Endothelial cell of umbilical vein (primary cell): Measurements from ENCODE around the gene ZBTB25.
A peak's percentile ranks its signal among the peaks of the same experiment; 100 is the strongest.

Experiments used
- CTCF ChIP-seq, 2 donors: IDR thresholded peaks; 1 replicate in 1 of 2; 2 replicates in 1 of 2; pipeline ENCODE4 v1.5.1; 2011; ENCODE audit warnings: low read length in 2 of 2, mild to moderate bottlenecking in 2 of 2, moderate library complexity in 2 of 2, control low read depth in 1 of 2, inconsistent platforms in 1 of 2, low read depth in 1 of 2; ENCODE audit not compliant: insufficient read depth in 1 of 2; ENCODE audit errors: extremely low read depth in 1 of 2
- EZH2 ChIP-seq: IDR thresholded peaks from 2 replicates; pipeline ENCODE4 v1.6.1; 2012; ENCODE audit warnings: borderline replicate concordance, low read depth, mild to moderate bottlenecking, moderate library complexity, low read length, inconsistent platforms; ENCODE audit not compliant: severe bottlenecking
- POLR2A ChIP-seq: IDR thresholded peaks from 2 replicates; pipeline ENCODE4 v1.6.1; 2012; ENCODE audit warnings: low read depth, mild to moderate bottlenecking, control low read depth, low read length
- POLR2AphosphoS5 ChIP-seq: IDR thresholded peaks from 2 replicates; pipeline ENCODE4 v1.6.1; 2012; ENCODE audit warnings: low read depth, mild to moderate bottlenecking, control low read depth, low read length, moderate library complexity; ENCODE audit not compliant: insufficient read depth

DNA sequence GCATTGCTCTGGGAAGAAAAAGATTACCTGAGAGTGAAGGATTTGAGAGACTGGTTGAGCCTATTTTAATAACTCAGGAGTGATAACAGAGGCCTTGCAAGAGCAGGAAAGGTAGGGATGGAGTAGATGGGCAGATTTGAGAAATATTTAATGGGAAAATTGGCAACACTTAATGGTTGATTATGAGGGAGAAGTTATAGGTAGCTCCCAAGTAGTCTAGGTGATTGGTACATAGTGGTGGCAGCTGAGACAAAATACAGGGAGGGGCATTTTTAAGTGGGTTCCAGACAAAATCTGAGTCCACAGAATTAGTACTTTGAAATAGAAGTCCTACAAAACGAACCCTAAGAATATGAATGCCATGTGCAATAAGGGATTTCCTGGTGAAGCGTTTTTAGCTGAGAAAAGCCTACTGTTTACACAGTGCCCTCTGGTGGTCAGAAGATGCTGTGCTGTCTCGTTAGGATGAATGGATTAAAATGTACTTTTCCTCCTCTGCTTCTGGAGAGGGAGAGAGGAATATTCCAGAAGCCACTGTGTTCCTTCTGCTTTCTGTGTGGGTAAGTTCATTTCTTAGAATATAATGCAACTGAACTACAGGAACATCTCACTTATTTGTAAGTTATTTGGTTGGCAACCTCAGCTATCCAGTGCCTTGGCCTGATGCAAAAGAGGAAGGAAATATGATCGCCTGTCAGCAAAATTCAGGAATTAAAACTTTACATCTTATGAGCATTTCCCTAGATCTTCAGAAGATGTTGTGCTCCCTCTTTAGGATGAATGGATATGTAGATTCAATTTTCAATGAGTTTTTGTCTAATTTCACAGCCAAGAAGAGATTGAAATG lies 7.4 kb upstream of the ZBTB25 start:
- TF ChIP-seq CTCF (IDR thresholded peaks at IDR 0.05; ENCODE audit: extremely low read depth in 1 of 2, insufficient read depth in 1 of 2, low read depth in 1 of 2, low read length in 2 of 2) (peak; percentile 78 to 84), EZH2 (no peak), POLR2AphosphoS5 (no peak), POLR2A (no peak)
